Memory B cell (primary cell): ENCODE results near the gene SEC61A2.
"Not testable (repeated sequence)": the region's sequence is repeated elsewhere in the genome, so short reads cannot be mapped to it uniquely, and the experiment has no call there.

Experiments
- ATAC-seq: fragments of 150-1000 bp; cut with Tn5 transposase; 2 replicates; pipeline ENCODE4 v1.10.0; 2021; ENCODE audit warnings: low read depth, mild to moderate bottlenecking, moderate library complexity
- DNase-seq, 2 donors: peaks; one replicate each; pipeline ENCODE4 v3.0.0; 2022; ENCODE audit warnings: low spot score in 2 of 2
- H3K27ac Mint-ChIP-seq: one replicate; pipeline ENCODE4 v1.8.0; 2022; ENCODE audit warnings: mild to moderate bottlenecking, moderate library complexity, mixed read lengths
- H3K27me3 Mint-ChIP-seq: one replicate; pipeline ENCODE4 v1.8.0; 2022; ENCODE audit warnings: mixed read lengths
- H3K36me3 Mint-ChIP-seq: one replicate; pipeline ENCODE4 v1.8.0; 2022; ENCODE audit warnings: mild to moderate bottlenecking, mixed read lengths
- H3K4me1 Mint-ChIP-seq: one replicate; pipeline ENCODE4 v1.8.0; 2022; ENCODE audit warnings: mixed read lengths
- H3K4me3 Mint-ChIP-seq: one replicate; pipeline ENCODE4 v1.8.0; 2022; ENCODE audit warnings: mild to moderate bottlenecking, moderate library complexity, mixed read lengths
- H3K9me3 Mint-ChIP-seq: one replicate; pipeline ENCODE4 v1.8.0; 2022; ENCODE audit warnings: mixed read lengths

Gene SEC61A2

GRCh38 chr10:12130237-12130872 is 878 bp downstream of the SEC61A2 start:
- Mint-ChIP-seq H3K9me3 (no peaks in the 10 kb centered on the region), H3K36me3 (peaks cover 7% of the 10 kb centered on the region)
- peak; percentile 30 for ATAC-seq

DNA sequence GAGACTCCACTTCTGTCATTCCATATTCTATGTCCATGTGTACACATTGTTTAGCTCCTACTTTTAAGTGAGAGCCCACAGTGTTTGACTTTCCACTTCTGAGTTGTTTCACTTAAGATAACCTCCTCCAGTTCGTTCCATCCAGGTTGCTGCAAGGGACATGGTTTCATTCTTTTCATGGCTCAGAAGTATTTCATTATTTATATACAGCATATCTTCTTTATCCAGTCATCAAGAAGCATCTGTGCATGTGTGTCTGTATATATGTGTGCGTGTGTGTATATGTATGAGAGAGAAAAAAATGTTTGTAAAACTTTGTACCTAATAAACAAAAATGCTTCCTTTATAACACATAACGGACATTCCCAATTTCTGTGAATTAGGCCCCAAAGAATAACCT is 6.2 kb downstream of the SEC61A2 start:
- H3K27ac Mint-ChIP-seq: no peak overlapping the region
- DNase-seq (no peak), ATAC-seq (no peak)
- no peaks in the 10 kb centered on the region for H3K9me3 Mint-ChIP-seq
- no peak overlapping the region for H3K4me3 Mint-ChIP-seq
- peaks cover 2% of the 10 kb centered on the region for H3K4me1 Mint-ChIP-seq
- no peaks in the 10 kb centered on the region for H3K27me3 Mint-ChIP-seq
- peaks cover 9% of the 10 kb centered on the region for H3K36me3 Mint-ChIP-seq

More at GRCh38 chr10:12130237-12130872, 878 bp downstream of the SEC61A2 start:
- H3K4me1 Mint-ChIP-seq: peaks cover 9% of the 10 kb centered on the region
- H3K27ac Mint-ChIP-seq: peak overlapping the region; percentile 95
- H3K27me3 Mint-ChIP-seq: no peaks in the 10 kb centered on the region
- peak overlapping the region; percentile 90 for H3K4me3 Mint-ChIP-seq
- peak; percentile 37 to 53 for DNase-seq

DNA sequence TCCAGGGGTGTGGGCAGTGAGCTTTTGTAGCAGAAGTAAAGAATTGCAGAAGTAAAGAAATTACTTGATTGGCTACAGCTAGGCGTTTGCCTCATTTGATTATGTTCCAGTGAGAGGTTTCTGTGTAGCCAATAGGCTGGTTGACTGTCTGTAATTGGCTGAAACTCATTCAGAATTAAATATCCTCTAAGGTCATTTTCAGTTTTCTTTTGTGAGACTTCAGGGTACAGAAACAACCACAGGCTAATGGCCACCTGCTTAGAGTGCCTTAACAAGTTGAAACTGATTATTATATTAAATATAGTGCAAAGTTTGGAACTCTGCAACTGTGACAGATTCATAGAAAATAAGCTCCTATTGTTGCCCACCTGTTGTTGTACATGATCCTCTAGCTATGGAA is 10.6 kb downstream of the SEC61A2 start:
- ATAC-seq (peak; percentile 38), DNase-seq (no peak)
- peaks cover 25% of the 10 kb centered on the region for H3K36me3 Mint-ChIP-seq
- H3K4me1 Mint-ChIP-seq: no peaks in the 10 kb centered on the region
- peaks cover 2% of the 10 kb centered on the region for H3K9me3 Mint-ChIP-seq
- no peaks in the 10 kb centered on the region for H3K27me3 Mint-ChIP-seq
- H3K4me3 Mint-ChIP-seq: no peak overlapping the region
- no peak overlapping the region for H3K27ac Mint-ChIP-seq

DNA sequence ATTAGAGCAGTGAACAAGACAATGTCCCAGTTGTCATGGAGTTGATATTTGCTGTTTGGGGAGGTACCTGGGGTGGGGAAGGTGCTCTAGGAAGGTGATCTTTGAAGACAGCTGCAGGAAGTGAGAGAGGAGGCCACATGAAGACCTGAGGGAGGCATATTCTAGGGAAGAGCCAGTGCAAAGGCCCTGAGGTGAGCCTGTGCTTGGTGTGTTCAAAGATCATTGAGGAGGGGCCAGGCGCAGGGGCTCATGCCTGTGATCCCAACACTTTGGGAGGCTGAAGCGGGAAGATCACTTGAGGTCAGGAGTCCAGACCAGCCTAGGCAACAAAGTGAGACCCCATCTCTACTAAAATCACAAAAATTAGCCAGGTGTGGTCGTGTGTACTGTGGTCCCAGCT is 15.1 kb downstream of the SEC61A2 start:
- ATAC-seq (no peak), DNase-seq (no peak)
- Mint-ChIP-seq H3K27me3 (no peaks in the 10 kb centered on the region), H3K4me3 (no peak overlapping the region), H3K36me3 (peaks cover 29% of the 10 kb centered on the region), H3K4me1 (no peaks in the 10 kb centered on the region), H3K27ac (no peak overlapping the region), H3K9me3 (peaks cover 2% of the 10 kb centered on the region)

DNA sequence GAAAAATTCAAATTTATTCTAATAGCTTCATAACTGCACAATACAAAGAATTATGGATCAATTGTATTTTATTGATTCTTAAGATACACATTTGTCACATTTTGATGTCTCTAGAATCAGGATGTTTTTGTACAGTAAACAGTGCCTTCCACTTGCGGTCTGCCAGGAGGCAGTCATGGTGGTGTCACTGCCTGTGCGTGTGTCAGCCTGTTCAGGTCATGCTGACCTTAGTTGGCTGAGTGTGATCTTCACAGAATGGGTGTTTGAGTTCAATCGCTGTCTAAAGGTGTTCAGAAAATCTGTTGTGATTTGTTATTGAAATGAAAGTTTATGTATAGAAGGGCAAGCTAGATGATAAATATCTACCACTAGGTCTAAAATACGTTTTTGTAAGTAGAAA is 20.7 kb downstream of the SEC61A2 start:
- no peak for DNase-seq
- H3K4me1 Mint-ChIP-seq: no peaks in the 10 kb centered on the region
- no peaks in the 10 kb centered on the region for H3K9me3 Mint-ChIP-seq
- H3K27ac Mint-ChIP-seq: no peak overlapping the region
- H3K27me3 Mint-ChIP-seq: no peaks in the 10 kb centered on the region
- no peak overlapping the region for H3K4me3 Mint-ChIP-seq
- H3K36me3 Mint-ChIP-seq: peaks cover 23% of the 10 kb centered on the region
- no peak for ATAC-seq

- Mint-ChIP-seq H3K4me1 (no peaks in the 10 kb centered on the region), H3K4me3 (no peak overlapping the region), H3K27ac (no peak overlapping the region), H3K9me3 (no peaks in the 10 kb centered on the region), H3K27me3 (no peaks in the 10 kb centered on the region), H3K36me3 (peaks cover 23% of the 10 kb centered on the region)
- no peak for DNase-seq
- no peak for ATAC-seq
These were observed 25.0 kb downstream of the SEC61A2 start for GRCh38 chr10:12154516-12154915.

GRCh38 chr10:12156367-12157123 is 27.1 kb downstream of the SEC61A2 start:
- Mint-ChIP-seq H3K9me3 (no peaks in the 10 kb centered on the region), H3K4me1 (no peaks in the 10 kb centered on the region), H3K4me3 (no peak overlapping the region), H3K27ac (no peak overlapping the region), H3K36me3 (peaks cover 19% of the 10 kb centered on the region), H3K27me3 (no peaks in the 10 kb centered on the region)
- no peak for DNase-seq
- no peak for ATAC-seq

DNA sequence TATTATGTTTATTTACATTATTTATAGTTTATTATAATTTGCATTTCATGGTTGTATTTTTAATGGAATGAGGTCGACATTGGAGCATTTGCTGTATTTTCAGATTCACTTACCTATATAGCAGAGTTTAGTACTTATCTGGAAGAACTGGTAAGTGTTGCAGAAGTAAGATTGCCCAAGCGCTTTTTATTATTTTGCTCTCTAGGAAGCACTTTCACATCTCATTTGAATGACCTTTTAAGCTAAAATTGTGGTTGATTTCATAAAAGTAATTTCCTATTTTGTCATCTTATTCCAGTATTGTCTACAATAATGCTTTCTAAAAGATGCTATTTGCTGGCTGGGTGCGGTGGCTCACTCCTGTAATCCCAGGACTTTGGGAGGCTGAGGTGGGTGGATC is 28.6 kb downstream of the SEC61A2 start:
- DNase-seq: no peak
- Mint-ChIP-seq H3K36me3 (peaks cover 21% of the 10 kb centered on the region), H3K27me3 (no peaks in the 10 kb centered on the region)

DNA sequence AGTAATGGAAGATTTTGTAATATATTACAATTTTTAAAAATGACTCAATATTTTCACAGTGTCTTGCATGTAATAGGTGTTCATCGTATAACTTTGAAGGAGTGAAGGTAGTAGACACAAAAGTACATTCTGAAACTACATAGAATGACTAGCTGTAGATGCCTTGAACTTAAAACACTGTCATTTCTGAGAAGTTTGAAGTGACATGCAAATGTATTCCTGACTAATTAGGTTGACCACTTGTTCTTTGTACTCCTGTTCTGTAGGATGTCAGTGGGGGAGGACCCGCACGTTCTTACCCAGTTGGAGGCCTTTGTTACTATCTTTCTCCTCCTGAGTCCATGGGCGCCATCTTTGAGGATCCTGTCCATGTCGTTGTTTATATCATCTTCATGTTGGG is 31.2 kb downstream of the SEC61A2 start:
- no peak overlapping the region for H3K27ac Mint-ChIP-seq
- no peaks in the 10 kb centered on the region for H3K4me1 Mint-ChIP-seq
- no peaks in the 10 kb centered on the region for H3K9me3 Mint-ChIP-seq
- ATAC-seq (no peak), DNase-seq (no peak)
- H3K4me3 Mint-ChIP-seq: no peak overlapping the region
- H3K36me3 Mint-ChIP-seq: peaks cover 19% of the 10 kb centered on the region
- H3K27me3 Mint-ChIP-seq: no peaks in the 10 kb centered on the region

More for the DNA sequence above, 28.6 kb downstream of the SEC61A2 start:
- Mint-ChIP-seq H3K27ac (no peak overlapping the region), H3K9me3 (no peaks in the 10 kb centered on the region), H3K4me1 (no peaks in the 10 kb centered on the region), H3K4me3 (no peak overlapping the region)
- ATAC-seq: no peak

- DNase-seq (no peak), ATAC-seq (no peak)
- peaks cover 16% of the 10 kb centered on the region for H3K36me3 Mint-ChIP-seq
- no peaks in the 10 kb centered on the region for H3K4me1 Mint-ChIP-seq
- H3K27me3 Mint-ChIP-seq: no peaks in the 10 kb centered on the region
- H3K4me3 Mint-ChIP-seq: no peak overlapping the region
- H3K9me3 Mint-ChIP-seq: no peaks in the 10 kb centered on the region
- no peak overlapping the region for H3K27ac Mint-ChIP-seq
These were observed 33.5 kb downstream of the SEC61A2 start for GRCh38 chr10:12162927-12163326.

GRCh38 chr10:12164085-12164484 is 34.6 kb downstream of the SEC61A2 start:
- Mint-ChIP-seq H3K27me3 (no peaks in the 10 kb centered on the region), H3K4me3 (no peak overlapping the region), H3K4me1 (no peaks in the 10 kb centered on the region), H3K36me3 (peaks cover 16% of the 10 kb centered on the region), H3K9me3 (no peaks in the 10 kb centered on the region), H3K27ac (no peak overlapping the region)
- no peak for ATAC-seq
- no peak for DNase-seq

- H3K4me1 Mint-ChIP-seq: no peaks in the 10 kb centered on the region
- H3K4me3 Mint-ChIP-seq: no peak overlapping the region
- H3K9me3 Mint-ChIP-seq: no peaks in the 10 kb centered on the region
- H3K27me3 Mint-ChIP-seq: no peaks in the 10 kb centered on the region
- DNase-seq: no peak
- ATAC-seq: no peak
- H3K36me3 Mint-ChIP-seq: peaks cover 23% of the 10 kb centered on the region
- peak overlapping the region; percentile 86 for H3K27ac Mint-ChIP-seq
These were observed 35.6 kb downstream of the SEC61A2 start for GRCh38 chr10:12165036-12165435.

GRCh38 chr10:12165999-12166775 is 36.7 kb downstream of the SEC61A2 start:
- DNase-seq: no peak
- no peaks in the 10 kb centered on the region for H3K9me3 Mint-ChIP-seq
- no peak for ATAC-seq
- H3K4me3 Mint-ChIP-seq: no peak overlapping the region
- H3K36me3 Mint-ChIP-seq: peaks cover 30% of the 10 kb centered on the region
- H3K27me3 Mint-ChIP-seq: no peaks in the 10 kb centered on the region
- no peaks in the 10 kb centered on the region for H3K4me1 Mint-ChIP-seq
- H3K27ac Mint-ChIP-seq: peak overlapping the region; percentile 86

DNA sequence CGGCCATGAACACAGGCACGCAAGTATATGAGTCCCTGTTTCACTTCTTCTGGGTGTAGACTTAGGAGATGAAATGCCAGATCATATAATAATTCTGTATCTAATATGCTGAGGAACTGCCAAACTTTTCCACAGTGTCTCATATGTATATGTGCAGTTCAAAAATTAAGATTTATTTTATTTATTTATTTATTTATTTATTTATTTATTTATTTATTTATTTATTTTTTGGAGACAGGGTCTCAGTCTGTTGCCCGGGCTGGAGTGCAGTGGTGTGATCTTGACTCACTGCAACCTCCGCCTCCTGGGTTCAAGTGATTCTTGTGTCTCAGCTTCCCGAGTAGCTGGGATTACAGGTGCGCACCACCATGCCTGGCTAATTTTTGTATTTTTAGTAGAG is 42.0 kb downstream of the SEC61A2 start:
- H3K4me1 Mint-ChIP-seq, DNase-seq, H3K27me3 Mint-ChIP-seq, ATAC-seq, H3K4me3 Mint-ChIP-seq, H3K27ac Mint-ChIP-seq, H3K9me3 Mint-ChIP-seq: not testable (repeated sequence)
- H3K36me3 Mint-ChIP-seq: peaks cover 30% of the 10 kb centered on the region
